Prostate gland (tissue), 2 donors: ENCODE measurements around the gene ALG1L2.
"Not testable (repeated sequence)": the region's sequence is repeated elsewhere in the genome, so short reads cannot be mapped to it uniquely, and the experiment has no call there.

Experiments
- POLR2A ChIP-seq: fragments of 450-650 bp; IDR thresholded peaks from one replicate; pipeline ENCODE4 v1.6.1; 2016; ENCODE audit warnings: antibody characterized with exemption, mild to moderate bottlenecking
- POLR2AphosphoS5 ChIP-seq: sonication (generic); formaldehyde crosslinking; IDR thresholded peaks from one replicate; pipeline ENCODE4 v1.6.1; 2017; ENCODE audit warnings: antibody characterized with exemption
- TF ChIP-seq, protein P1 (sequence below), 4 experiments: fragments of 200-600 bp in 2 of 4; fragments of 450-650 bp in 2 of 4; sonication (generic) in 2 of 4; IDR thresholded peaks; 1 replicate in 3 of 4; 2 replicates in 1 of 4; pipeline ENCODE4 v1.5.1; 2016 to 2019; ENCODE audit warnings: antibody characterized with exemption in 4 of 4, mild to moderate bottlenecking in 2 of 4, moderate library complexity in 2 of 4

DNA sequence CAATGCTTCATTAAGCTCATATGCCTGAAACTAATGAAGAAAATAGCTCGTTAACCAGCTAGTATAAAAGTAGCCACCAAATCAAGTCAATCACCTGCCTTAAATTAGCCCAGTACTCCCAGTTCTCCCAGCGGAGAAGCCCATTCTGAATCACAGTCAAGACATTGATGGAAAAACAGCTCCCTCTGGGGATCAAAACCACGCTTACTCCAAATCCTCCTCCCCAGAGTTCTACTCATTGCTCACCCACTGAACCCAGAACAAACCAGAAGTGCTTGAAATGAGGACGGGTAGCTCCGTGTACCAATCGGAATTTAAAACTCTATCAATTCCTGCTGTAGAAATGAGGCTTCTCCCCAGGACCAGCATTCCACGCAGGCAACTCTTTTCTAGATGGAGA is 54.7 kb downstream of the ALG1L2 start:
- TF ChIP-seq, protein P1, sequence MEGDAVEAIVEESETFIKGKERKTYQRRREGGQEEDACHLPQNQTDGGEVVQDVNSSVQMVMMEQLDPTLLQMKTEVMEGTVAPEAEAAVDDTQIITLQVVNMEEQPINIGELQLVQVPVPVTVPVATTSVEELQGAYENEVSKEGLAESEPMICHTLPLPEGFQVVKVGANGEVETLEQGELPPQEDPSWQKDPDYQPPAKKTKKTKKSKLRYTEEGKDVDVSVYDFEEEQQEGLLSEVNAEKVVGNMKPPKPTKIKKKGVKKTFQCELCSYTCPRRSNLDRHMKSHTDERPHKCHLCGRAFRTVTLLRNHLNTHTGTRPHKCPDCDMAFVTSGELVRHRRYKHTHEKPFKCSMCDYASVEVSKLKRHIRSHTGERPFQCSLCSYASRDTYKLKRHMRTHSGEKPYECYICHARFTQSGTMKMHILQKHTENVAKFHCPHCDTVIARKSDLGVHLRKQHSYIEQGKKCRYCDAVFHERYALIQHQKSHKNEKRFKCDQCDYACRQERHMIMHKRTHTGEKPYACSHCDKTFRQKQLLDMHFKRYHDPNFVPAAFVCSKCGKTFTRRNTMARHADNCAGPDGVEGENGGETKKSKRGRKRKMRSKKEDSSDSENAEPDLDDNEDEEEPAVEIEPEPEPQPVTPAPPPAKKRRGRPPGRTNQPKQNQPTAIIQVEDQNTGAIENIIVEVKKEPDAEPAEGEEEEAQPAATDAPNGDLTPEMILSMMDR (IDR thresholded peaks at IDR 0.05), result not testable (repeated sequence)
- TF ChIP-seq POLR2AphosphoS5, POLR2A: not testable (repeated sequence)
